GM19452 (cell line): Measurements from ENCODE around the gene NCLN.
"Not testable (repeated sequence)": the region's sequence is repeated elsewhere in the genome, so short reads cannot be mapped to it uniquely, and the experiment has no call there.

Experiments used
- ATAC-seq: cut with Tn5 transposase; IDR thresholded peaks from one replicate; pipeline ENCODE4 v1.9.1; 2021; ENCODE audit not compliant: unreplicated experiment

Gene NCLN

GRCh38 chr19:3222709-3223108, 37.0 kb downstream of the NCLN start:
- no peak for ATAC-seq

GRCh38 chr19:3224346-3225168, 38.8 kb downstream of the NCLN start, which contains the start of gene CELF5:
TSS of gene CELF5 (plus strand) at chr19:3224661. CDS start at chr19:3224740, 79 bp downstream.
- no peak for ATAC-seq

- ATAC-seq = no peak
These were observed 39.4 kb downstream of the NCLN start for GRCh38 chr19:3225169-3225485.

GRCh38 chr19:3225677-3226093, 40.0 kb downstream of the NCLN start:
- ATAC-seq = no peak

GRCh38 chr19:3227054-3227626, 41.4 kb downstream of the NCLN start:
- ATAC-seq = no peak

GRCh38 chr19:3229346-3229743, 43.6 kb downstream of the NCLN start:
- ATAC-seq = no peak

GRCh38 chr19:3229888-3230496, 44.3 kb downstream of the NCLN start:
- ATAC-seq = no peak

GRCh38 chr19:3231288-3231687, 45.6 kb downstream of the NCLN start:
- no peak for ATAC-seq

- no peak for ATAC-seq
These were observed 47.4 kb downstream of the NCLN start for GRCh38 chr19:3233116-3233515.

- no peak for ATAC-seq
These were observed 48.1 kb downstream of the NCLN start for GRCh38 chr19:3233831-3234230.

GRCh38 chr19:3234800-3235199, 49.1 kb downstream of the NCLN start:
- ATAC-seq = no peak

GRCh38 chr19:3235604-3236003, 49.9 kb downstream of the NCLN start:
- ATAC-seq = not testable (repeated sequence)

GRCh38 chr19:3236272-3236671, 50.5 kb downstream of the NCLN start:
- no peak for ATAC-seq

- no peak for ATAC-seq
These were observed 52.4 kb downstream of the NCLN start for GRCh38 chr19:3238066-3238561.

- ATAC-seq = no peak
These were observed 53.6 kb downstream of the NCLN start for GRCh38 chr19:3239367-3239766.

GRCh38 chr19:3243819-3244700, 58.3 kb downstream of the NCLN start:
- no peak for ATAC-seq

- no peak for ATAC-seq
These were observed 59.3 kb downstream of the NCLN start for GRCh38 chr19:3245050-3245449.

- ATAC-seq = no peak
These were observed 63.1 kb downstream of the NCLN start for GRCh38 chr19:3248728-3249326.

GRCh38 chr19:3249408-3249807, 63.7 kb downstream of the NCLN start:
- no peak for ATAC-seq

GRCh38 chr19:3250675-3251074, 64.9 kb downstream of the NCLN start:
- ATAC-seq = no peak

GRCh38 chr19:3251229-3251628, 65.5 kb downstream of the NCLN start:
- ATAC-seq = no peak
